Gastroesophageal sphincter (tissue), 2 donors: Measurements from ENCODE around the gene BORCS5.

Experiments
- POLR2A ChIP-seq, 2 donors: fragments of 450-650 bp; IDR thresholded peaks; one replicate each; pipeline ENCODE4 v1.6.1; 2017; ENCODE audit warnings: antibody characterized with exemption in 2 of 2, mild to moderate bottlenecking in 2 of 2, moderate library complexity in 1 of 2
- POLR2AphosphoS5 ChIP-seq: sonication (generic); formaldehyde crosslinking; IDR thresholded peaks from one replicate; pipeline ENCODE4 v1.6.1; 2017; ENCODE audit warnings: antibody characterized with exemption

DNA sequence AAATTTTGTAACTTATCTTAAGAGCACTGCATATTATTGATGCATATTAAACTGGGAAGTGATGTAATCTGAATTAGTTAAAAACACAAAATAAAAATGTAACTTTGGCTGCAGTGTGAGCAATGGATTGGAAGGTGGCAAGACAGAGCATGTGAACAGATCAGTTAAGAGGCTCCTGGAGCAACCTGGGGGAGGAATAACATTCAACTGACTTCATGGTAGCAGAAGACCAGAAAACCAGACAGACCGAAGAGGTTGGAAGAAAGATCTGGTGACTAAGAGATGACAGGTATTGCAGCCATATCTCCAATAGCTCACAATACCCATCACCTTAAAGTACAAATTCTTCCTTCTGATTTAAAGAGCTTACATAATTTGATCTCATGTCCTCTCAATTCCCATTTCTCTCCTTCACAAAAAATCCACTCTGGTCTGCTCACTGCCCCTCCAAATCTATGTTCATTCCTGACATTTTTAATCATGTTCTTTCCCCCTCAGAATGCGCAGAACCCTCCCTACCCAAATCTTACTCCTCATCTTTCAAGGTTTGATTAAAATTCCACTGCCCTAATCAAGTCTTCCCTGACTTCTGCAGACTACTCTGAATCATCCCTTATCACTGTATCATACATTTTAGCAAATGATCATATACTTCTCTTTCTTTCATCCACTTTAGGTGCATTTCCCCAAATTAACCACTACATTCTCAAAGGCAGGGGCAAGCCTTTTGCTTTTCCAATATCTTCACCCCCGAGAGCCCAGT is 154.3 kb downstream of the BORCS5 start:
- TF ChIP-seq POLR2AphosphoS5 (no peak), POLR2A (IDR thresholded peaks at IDR 0.05) (no peak)
